HG03521 (cell line): ENCODE data around the gene SMIM15.
A peak's percentile ranks its signal among the peaks of the same experiment; 100 is the strongest.

ENCODE experiments used
- ATAC-seq: cut with Tn5 transposase; IDR thresholded peaks from one replicate; pipeline ENCODE4 v1.9.1; 2021; ENCODE audit warnings: mild to moderate bottlenecking, moderate library complexity; ENCODE audit not compliant: unreplicated experiment

SMIM15 gene

DNA sequence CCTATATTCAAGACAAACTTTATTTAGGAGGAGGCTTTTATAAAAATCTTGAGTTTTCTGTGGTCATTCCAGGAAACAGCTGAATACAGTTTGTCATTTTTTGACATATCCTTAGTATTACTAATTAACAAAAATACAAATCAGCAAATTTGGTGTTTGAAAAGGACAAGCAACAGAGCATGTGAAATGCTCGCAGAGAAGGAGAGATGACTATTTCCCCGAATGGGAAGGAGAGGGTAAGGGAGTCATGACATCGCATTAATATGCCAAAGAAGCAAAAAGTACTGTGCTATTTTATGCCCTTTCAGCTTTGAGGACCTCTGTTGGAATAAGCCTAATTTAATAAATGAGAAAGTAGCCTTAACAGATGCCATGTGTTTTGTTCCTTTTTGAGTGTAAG is 1.8 kb downstream of the SMIM15 start:
- ATAC-seq: no peak

DNA sequence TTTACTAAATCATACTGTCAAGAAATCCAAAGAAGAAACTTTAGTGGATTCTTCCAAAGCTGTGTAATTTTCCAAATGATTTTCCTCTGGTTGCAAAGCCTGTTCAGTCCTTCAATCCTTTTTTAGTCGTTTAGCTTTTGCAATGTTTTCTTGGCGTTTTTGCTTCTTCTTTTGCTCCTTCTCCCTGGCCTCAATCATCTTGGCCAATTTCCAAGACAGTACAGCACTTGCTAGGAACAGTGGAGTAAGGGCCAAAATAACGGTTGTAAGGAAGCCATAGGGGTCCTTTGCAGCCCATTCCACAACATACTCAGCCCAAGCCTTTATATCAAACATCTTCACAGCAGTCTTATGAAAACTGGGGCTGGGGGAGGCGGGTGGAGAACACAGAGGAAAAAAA is 2.4 kb downstream of the SMIM15 start:
- ATAC-seq: no peak

DNA sequence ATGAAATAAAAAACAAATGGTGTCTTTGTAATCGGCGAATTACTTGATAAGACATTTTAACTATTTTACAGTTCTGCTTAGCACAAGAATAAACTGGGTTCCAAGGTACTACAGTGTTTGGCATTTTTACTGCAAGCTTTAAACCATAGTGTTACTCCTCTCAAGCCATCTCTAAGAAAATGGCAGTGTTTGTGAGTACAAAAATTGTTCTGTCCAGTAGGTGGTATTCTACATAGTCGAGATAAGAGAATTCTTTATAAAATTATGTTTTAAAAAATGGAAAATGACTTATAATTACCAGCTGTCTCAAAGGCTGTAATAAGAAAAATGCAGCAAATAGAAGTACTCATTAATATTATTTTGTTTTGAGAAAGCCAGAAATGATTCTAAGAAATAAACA is 3.2 kb downstream of the SMIM15 start:
- ATAC-seq: no peak

DNA sequence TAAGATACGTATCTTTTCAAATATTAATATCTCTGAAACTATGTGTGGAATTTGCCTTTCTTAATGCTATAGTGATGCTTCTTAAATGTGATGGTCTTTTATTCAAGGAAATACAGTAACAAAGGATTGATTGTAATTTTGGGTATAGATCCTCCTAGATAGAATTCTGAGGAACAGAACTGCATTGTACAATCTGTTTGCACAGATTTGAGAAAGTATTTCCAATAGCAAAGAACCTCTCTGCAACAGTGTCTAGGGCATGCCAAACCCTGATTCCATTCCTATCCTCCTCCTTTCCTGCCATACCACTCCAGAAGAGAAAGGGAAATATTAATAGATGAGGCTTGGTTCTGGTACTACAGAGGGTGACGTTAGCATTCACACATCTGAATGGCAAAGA is 10.4 kb downstream of the SMIM15 start:
- no peak for ATAC-seq

DNA sequence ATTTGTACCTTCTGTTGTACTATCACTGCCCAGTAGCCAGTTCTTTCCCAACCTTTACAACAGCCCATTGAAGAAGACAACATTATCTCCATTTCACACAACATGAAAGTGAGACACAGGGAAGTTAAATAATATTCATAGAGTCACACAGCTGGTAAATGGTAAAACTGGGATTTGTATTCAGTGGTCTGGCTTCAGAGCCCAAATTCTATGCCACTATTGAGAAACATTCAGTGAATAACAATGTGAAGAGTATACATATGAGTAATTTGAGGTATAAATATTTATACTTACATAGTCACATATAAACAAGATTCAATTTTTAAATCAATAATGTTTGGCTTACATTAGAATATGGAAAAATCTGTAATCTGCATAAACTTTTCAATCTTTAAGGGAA is 13.8 kb downstream of the SMIM15 start:
- ATAC-seq: no peak

DNA sequence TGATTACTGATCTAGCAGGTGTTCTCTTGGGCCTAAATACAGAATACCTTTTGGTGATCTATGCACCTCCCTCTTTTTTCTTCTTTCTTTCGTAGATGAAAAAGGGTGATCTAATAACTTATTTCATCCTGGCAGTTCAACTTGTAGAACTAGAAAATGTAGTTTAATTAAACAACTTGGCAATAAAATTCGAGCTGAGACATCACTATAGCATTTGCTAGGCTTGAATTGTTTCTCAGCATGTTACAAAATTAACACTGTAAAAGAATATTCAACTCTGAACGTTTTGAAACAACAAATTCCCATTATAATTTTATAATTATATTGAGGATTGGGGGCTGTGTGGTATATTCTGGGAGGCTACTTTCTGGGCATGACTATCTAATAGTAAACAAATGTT is 19.5 kb downstream of the SMIM15 start:
- ATAC-seq: no peak

DNA sequence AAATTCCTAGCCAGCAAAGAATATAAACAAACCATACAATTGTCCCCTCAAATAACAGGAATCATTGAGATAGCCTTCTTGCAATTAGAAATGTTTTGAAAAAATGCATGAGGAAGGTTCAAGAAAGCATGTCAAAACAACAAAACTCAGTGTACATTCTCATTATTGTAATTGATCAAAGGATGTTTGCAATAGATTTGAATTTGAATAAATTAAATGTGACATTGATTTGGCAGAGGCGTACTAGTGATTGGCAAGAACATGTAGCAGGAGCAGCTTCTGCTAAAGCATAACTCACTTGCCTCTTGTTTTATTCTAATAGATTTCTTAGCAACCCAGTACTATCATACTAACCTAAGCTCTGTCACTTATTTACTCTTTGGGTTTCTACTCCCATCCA is 19.9 kb downstream of the SMIM15 start:
- ATAC-seq: no peak

DNA sequence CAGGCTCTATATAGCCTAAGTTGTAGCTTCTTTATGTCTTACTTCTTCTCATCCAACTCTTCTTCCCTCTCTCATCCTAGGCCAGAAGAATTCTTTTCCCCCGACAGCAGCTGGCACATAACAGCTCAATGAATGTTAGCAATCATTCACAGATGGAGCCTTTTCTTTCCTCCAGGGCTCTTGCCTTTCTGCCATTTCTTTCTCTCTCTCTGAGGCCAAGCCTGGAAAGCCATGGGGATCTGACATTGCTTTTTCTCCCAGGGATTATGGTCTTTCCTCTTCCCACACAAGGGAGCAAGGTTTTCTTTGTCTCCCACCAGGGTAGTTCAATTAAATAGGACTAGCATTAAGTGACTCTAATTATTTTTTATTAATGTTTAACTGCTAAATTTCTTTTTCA is 20.5 kb downstream of the SMIM15 start:
- ATAC-seq: no peak

DNA sequence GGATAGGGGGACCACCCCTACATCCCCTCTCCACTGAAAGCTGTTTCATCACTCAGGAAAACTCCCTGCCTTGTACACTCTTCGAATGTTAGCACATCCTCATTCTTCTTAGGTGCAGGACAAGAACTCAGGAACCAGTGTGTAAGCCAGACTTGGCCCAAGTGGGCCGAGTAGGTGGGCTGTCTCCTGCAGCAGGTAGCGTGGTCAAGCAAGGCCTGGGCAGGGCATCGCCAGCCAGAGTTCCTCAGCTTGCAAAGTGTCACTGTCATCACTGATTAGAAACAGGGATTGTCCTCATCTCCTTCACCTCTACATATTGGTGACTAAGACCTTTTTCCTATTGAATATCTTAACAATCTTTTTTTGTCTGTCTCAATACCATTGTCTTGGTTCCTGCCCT is 22.3 kb downstream of the SMIM15 start:
- ATAC-seq: no peak

DNA sequence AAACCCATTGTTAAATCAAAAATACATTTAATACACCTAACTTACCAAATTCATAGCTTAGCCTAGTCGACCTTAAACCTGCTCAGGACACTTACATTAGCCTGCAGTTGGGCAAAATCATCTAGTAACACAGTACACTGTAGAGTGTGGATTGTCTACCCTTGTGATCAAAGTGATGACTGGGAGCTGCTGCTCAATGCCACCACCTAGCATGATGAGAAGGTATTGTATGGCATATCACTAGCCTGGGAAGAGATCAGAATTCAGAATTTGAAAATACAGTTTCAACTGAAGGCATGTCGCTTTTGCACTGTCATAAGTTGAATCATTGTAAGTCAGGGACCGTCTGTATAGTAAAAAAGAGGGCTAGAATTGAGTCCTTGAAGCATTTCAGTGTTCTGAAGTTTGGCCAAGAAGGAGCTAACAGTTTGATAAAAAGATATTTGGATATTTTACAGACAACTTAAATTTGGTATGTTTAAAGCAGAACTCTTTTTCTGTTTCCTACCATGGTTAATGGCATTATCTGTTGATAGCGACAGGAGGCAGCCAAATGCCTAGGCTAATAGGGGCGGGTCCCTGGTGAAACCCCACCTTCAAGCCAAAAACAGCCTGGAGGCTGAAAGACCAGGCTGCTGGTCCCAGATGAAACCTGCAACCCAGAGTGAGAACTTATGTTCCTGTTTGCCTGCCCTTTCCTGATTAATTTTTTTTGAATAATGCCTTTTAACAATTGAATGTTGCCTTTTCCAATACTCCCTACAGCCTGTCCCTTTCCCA is 23.0 kb downstream of the SMIM15 start:
- no peak for ATAC-seq

DNA sequence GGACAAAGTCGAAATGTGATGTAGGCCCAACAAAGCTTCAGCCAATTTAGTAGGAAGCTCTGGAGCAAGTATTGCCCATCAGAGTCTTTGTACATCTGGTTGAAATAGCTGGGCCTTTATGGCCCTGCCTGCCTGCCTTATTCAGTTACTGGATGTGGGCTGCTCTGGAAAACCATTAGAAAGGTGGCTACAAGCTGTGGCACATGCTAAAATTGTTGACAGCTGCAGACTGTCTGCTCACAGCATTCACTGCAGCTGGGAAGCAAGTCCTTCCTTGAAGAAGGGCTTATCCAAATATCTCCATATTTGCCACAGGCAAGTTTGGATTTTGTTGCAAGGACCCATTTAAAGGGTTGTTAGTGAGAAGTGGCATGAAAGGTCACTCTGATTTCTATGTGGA is 24.4 kb downstream of the SMIM15 start:
- ATAC-seq: no peak

DNA sequence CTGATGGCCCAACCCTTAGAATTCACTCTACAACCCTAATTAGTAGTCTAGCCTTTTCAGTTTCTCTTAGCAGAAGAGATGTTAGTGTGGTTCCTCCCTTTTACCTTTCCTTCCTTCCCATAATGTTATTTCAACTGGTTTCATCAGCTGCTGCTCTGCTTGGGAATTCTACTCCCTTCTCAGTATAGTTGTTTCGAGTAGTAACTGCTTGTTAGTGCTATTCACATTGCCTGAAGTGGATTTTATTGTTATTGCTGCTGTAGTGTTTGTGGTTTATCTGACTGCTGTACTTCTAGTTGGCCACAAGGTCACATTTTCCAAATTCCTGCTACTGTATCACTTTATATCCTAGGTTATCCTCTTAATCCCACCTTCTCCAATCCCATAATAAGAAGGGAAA is 29.7 kb downstream of the SMIM15 start:
- ATAC-seq: no peak

DNA sequence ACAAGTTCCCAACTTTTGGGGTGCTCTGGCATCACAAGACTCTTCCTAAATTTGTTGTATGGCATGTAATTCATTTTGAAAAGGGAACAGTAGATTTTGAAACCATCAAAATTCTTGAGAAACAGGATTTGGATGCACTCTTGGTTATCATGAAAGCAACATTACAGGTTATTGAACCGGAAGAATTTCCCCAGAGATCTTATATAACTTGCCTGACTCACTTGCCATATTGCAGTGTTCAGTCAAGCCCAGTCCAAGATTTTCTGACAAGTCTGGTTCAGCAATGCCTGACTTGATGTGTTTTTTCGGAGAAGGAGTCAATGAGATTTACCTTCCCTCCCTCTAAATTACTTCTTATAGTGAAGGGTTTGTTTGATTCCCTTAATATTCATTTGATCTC is 32.0 kb downstream of the SMIM15 start:
- no peak for ATAC-seq

DNA sequence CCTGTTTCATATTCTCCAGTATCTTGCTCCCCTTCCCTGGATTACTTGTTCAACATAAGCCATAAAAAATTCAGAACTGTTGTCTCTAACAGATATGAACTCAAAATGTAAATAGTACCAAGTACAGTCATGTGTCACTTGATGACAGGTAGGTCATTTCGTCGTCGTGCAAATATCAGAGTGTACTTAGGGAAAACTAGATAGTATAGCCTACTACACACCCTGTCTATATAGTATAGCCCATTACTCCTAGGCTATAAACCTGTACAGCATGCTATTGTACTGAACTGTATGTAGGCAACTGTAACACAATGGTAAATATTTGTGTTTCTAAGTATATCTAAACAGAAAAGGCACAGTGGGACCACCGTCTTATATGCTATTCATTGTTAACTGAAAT is 39.1 kb downstream of the SMIM15 start:
- ATAC-seq: no peak

DNA sequence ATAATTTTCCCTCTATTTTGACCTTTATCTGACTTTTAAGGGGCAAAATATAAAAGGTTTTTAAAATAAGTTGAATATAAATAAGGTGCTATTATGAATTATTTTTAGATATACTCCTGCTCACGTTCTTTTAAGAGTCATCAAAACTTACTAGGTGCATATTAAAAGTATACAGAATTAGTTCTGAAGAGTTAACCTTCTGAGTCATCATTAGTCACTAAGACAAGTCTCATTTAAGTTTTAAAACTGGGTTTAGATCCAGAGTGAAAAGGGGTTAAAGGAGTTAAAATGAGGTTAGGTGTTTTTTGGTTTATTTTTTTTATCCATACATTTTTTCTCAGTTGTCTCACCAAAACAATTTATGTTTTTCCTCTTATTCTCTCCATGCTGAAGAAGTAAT is 41.7 kb downstream of the SMIM15 start:
- no peak for ATAC-seq

DNA sequence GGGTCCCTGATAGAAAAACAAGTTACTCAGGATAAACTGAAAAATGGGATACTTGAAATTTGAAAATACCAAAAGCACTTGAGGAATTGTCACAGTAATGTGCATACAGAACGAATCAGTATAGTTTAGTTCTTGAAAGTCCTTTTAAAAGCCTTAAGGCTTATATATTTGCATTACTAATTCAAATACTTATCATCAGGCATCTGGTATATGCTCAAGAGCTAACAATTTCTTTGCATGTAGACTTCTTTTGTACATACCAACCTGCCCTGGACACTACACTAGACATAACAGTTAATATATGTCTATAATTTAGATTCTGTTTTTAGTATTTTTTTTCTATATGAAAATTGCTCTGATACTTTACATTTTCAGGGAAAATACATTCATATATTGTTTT is 43.2 kb downstream of the SMIM15 start:
- no peak for ATAC-seq

DNA sequence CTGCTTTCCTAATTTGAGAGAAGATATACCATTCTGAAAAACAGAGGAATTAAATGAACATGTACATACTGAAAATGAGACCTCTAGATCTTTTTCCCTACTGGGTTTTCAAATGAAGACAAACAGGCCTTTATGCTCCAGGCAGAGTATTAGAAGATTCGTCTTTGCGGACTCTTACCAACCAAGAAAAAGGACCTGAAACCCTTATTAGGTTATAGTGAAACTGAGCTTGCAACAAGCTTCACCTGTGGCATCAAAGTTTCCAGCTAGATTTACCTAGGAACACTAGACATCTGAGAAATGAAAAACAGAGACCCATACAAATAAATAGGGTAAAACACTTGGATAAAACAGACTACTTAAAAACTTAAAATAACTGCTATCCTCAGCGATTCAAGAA is 46.3 kb downstream of the SMIM15 start:
- peak; percentile 64 for ATAC-seq

DNA sequence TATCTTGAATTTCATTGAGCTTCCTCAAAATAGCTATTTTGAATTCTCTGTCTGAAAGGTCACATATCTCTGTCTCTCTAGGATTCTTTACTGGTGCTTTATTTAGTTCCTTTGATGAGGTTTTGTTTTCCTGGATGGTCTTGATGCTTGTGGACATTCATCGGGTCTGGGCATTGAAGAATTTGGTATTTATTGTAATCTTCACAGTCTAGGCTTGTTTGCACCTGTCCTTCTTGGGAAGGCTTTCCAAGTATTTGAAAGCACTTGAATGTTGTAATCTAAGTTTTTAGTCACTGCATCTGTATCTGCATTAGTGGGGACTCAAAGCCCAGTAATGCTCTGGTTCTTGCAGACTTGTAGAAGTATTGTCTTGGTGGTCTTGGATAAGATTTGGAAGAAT is 47.8 kb downstream of the SMIM15 start:
- ATAC-seq: no peak
